ENCODE results near the gene SH3RF2.

DNA sequence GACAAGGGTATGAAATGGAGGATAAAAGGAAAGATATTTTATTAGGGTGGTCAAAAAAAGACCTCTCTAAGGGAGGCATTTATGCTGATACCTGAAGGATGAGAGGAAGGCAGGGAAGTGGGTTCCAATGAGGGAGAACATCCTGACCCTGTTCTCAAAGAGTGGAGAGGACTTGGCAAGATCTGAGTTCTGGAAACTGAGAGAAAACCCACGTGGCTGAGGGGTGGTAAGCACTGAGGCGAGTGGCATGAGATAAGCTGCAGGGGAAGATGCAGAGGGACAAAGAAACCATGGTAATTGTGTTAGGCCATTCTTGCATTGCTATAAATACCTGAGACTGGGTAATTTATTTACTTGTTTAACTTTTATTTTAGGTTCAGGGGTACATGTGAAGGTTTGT, 16.8 kb downstream of the SH3RF2 start:
- TF ChIP-seq TAF1 (IDR thresholded peaks at IDR 0.05; ENCODE audit: borderline replicate concordance, insufficient read depth, low read length) (no peak), SIN3A (IDR thresholded peaks at IDR 0.05; ENCODE audit: borderline replicate concordance, insufficient read depth, low read length) (no peak), POLR2AphosphoS5 (IDR thresholded peaks at IDR 0.05; ENCODE audit: low read depth, low read length) (no peak), FOXP2 (optimal IDR thresholded peaks at IDR 0.05; ENCODE audit: borderline replicate concordance, extremely low read depth, extremely low read length, insufficient read depth) (no peak)
- TF ChIP-seq, protein P1, sequence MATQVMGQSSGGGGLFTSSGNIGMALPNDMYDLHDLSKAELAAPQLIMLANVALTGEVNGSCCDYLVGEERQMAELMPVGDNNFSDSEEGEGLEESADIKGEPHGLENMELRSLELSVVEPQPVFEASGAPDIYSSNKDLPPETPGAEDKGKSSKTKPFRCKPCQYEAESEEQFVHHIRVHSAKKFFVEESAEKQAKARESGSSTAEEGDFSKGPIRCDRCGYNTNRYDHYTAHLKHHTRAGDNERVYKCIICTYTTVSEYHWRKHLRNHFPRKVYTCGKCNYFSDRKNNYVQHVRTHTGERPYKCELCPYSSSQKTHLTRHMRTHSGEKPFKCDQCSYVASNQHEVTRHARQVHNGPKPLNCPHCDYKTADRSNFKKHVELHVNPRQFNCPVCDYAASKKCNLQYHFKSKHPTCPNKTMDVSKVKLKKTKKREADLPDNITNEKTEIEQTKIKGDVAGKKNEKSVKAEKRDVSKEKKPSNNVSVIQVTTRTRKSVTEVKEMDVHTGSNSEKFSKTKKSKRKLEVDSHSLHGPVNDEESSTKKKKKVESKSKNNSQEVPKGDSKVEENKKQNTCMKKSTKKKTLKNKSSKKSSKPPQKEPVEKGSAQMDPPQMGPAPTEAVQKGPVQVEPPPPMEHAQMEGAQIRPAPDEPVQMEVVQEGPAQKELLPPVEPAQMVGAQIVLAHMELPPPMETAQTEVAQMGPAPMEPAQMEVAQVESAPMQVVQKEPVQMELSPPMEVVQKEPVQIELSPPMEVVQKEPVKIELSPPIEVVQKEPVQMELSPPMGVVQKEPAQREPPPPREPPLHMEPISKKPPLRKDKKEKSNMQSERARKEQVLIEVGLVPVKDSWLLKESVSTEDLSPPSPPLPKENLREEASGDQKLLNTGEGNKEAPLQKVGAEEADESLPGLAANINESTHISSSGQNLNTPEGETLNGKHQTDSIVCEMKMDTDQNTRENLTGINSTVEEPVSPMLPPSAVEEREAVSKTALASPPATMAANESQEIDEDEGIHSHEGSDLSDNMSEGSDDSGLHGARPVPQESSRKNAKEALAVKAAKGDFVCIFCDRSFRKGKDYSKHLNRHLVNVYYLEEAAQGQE (IDR thresholded peaks at IDR 0.05; ENCODE audit: insufficient read depth in 1 of 2, low read depth in 2 of 2, low read length in 2 of 2), result no peak
